DMS114 treated with DMSO at 0.1 percent for 48 hours (cell line): ENCODE data around the gene KLK13.

Experiments
- DNase-seq: peaks from one replicate; lab custom pipeline; 2025; ENCODE audit not compliant: unreplicated experiment; lab: John Stamatoyannopoulos, UW

Gene KLK13

GRCh38 chr19:51093101-51093500 is 28.2 kb upstream of the KLK13 start:
- no peak for DNase-seq

DNA sequence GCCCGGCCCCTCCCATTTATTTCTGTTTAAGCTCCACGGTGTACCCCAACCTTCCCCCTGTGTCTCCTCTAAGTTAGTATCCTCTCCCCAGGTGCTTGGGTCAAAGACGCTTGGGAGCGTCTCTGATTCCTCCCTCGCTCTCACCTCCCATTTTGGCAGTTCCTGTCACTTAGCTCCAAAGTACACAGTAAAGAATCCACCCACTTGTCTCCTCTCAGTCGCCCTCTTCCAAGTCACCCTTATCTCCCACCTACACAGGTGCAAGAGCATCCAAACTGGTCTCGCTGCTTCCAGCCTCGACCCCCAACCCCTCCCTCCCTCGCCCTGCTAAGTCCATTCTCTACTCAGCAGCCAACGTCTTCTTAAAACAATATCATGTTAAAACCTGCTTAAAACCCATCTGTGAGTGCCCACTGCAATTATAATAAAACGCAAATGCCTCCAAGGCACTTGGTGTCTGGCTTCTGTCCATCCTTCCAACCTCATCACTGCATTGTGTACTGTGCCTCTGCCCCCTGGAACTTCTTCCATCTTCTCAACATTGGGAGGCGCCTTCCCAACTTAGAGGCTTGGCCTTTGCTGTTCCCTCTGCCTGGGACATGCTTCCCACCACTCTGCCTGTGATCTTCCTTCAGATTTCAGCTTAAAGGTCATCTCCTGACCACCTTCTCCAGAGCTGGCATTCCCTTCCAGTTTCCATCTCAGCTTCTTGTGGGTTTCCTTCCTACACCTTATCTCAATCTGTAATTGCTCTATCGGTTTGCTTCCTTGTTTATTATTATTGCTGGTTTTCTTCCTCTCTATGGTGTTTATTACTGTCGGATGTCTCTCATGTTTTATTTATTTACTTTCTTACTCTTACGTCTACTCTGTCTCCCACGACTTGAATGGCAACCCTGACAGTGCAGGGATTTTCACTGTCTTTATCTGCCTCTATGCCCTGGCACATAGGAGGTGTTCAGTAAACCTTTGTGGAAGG is 27.3 kb upstream of the KLK13 start:
- DNase-seq = no peak

GRCh38 chr19:51091126-51091525 is 26.2 kb upstream of the KLK13 start:
- DNase-seq = no peak

- DNase-seq = no peak
These were observed 25.6 kb upstream of the KLK13 start for GRCh38 chr19:51090471-51090870.

DNA sequence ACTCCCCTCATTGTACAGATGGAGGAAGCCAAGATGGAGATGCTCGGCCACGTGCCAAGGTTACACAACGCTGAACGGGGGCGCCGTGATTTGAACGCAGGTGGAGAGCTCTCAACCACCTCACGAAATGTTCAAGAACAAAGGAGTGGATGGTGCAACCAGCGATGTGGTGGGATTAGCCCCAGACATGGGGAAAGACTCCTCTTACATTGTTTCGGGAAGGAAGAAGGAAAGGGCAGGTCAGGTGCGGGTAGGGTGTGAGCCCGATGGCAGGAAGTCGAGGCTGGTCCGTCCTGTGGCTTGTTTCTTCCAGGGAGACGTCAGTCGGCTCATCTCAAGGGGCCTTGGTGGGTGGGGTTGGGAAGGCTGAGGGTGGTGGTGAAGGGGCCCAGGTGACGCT is 24.9 kb upstream of the KLK13 start:
- no peak for DNase-seq

GRCh38 chr19:51086153-51086850 is 21.4 kb upstream of the KLK13 start:
- no peak for DNase-seq

GRCh38 chr19:51084505-51084904 is 19.6 kb upstream of the KLK13 start:
- DNase-seq = no peak

- no peak for DNase-seq
These were observed 18.9 kb upstream of the KLK13 start for GRCh38 chr19:51083783-51084182.

DNA sequence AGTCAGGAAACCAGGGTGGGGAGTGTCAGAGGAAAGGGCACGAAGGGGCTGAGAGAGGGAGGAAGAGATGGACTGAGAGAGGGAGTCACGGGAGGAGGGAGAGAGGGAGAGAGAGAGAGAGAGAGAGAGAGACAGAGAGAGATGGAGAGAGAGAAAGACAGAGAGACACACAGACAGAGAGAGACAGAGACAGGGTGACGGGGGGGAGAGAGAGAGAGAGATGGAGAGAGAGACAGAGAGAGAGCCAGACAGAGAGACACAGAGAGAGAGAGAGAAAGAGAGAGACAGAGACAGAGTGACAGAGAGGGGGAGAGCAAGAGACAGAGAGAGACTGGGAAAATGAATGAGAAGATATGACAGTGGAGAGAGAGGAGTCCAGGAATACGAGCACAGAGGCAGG is 18.3 kb upstream of the KLK13 start:
- DNase-seq = no peak

GRCh38 chr19:51082611-51083010 is 17.7 kb upstream of the KLK13 start, which contains the start of gene KLK14:
Gene KLK14 (minus strand): TSS chr19:51082887. CDS start chr19:51082614, 273 bp downstream.
- DNase-seq = no peak

DNA sequence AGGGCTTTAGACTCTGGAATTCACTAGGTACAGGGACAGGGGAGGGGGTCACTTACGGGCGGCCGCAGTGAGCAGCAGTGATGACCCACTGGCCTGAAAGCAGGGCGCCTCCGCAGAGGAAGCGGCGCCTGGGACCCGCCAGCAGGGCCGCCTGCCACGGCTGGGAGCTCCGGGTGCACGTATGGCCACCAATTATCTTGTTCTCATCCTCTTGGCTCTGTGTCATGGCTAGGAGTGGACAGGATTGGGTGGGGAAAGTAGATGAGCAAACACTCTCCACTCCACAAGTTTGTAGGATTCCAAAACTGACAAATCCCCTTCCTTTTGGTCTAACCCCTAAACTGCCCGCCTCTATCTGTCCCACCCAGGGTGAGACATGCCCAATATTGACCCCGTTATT is 16.6 kb upstream of the KLK13 start:
- DNase-seq = no peak

DNA sequence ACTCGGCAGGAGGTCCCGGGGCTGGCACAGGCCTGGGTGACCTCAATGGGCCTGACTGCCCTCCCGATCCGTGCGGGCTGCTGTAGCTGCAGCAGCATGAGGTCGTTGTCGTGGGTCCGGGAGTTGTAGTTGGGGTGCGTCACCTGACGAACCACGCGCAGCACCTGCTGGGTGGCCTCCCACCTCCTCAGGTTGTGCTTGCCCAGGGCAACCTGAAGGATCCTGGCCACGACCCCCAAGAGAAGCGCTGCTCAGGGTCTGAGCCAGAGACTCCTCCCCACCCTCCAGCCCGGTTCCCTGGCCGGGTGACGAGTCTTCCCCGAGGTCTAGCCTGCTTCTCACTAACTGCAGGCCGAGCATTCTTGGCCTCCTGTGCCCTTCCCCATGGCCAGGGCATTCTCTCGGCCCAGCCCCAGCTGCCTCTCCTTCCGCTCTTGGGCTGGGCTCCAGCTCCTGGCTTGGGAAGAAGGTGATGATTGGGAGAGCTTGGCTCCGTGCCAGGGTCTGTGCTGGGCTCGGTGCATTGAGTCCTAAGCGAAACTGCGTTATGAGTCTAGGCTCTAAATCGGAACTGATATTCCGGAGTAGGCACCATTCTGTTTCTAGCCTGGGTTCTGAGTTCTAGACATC is 14.7 kb upstream of the KLK13 start:
- DNase-seq = no peak

- DNase-seq = no peak
These were observed 13.8 kb upstream of the KLK13 start for GRCh38 chr19:51078731-51079130.

GRCh38 chr19:51078104-51078503 is 13.2 kb upstream of the KLK13 start:
- no peak for DNase-seq

GRCh38 chr19:51076631-51077213 is 11.8 kb upstream of the KLK13 start:
- no peak for DNase-seq

DNA sequence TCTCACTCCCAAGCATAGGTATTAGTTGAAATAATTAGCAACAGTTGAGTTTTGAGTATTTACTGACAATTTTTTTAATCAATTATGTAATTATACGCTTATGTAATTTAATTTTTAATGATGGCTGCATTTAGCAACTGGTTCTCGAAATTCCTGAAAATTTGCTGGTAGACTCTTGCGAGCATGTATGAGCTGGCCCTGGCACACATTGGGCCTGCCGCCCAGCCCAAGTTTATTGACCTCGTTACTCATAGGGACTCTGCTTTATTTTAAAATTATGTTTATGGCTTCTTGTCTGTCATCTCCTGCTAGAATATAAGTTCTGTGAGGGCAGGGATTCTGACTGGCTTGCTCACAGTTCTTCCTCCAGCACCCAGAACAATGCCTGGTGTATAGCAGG is 11.1 kb upstream of the KLK13 start:
- DNase-seq = no peak

- no peak for DNase-seq
These were observed 6.2 kb upstream of the KLK13 start for GRCh38 chr19:51071095-51071405.

DNA sequence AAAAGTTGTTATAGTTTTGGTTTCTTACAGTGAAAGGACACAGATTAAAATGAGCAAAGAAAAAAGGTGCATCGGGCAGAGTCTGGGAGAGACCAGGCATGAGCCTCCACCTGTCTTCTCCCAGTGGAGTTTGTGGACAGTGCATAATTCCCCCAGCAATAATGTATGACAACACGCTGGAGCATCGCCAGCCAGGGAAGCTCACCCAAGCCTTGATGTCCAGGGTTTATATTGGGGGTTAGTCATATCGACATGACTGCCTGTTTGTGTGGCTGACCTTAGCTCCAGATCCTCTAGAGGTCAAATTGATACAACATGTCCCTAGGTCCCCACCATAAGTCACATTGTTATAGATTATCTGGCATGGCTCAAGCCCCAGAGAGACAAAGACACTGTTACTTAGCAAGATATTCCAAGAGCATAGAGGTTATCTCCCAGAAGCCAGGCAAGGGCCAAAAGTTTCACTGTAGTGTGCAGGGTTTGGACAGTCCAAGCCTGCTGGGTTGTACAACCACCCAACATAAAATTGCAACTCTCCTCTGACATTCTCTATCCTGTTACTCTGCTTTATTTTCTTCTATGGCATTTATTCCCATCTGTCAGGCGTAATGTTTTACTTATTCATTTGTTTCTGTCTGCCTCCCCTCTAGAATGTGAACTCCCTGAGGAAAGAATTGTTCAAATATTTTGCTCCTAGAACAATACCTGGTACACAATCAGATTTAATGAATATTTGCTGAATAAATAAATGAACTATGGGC is 5.6 kb upstream of the KLK13 start:
- DNase-seq = no peak

DNA sequence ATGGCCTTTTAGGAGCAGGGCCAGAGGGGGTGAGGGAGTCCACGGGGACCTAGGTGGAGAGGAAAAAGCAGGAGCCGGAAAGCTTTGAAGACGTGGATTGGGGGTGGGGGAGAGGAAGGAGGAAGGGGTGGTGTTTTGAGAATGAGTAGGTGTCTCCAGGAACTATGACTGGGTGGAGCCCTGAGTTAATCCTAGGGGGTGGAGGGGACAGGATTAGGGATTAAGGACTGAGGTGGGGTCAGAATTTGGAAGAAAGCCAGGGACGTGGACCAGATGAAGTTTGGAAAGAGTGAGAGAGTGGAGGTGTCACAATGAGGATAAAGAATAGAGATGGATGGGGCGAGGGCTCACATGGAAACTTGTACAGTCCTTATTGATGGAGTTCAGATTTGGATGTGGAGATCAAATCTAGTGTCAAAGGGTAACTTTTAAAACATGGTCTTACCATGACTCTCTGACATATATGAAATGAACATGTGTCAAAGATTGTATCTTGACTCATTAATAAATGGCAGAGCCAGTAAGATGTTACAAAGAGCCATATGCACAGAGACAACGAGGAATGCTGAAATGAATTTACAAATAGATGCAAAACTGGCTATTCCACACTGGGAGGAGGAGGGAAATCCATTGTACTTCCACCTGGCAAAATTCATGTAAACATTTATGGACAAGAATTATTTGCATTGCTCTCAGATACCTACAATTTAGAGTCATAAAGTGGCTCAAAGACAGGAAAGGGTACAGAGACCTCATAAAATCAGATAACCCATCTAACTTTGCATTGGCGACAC is 1.7 kb upstream of the KLK13 start:
- no peak for DNase-seq
